IPS DF 4.7 (cell line): ENCODE results near the gene IGSF3.
"Not testable (repeated sequence)": the region's sequence is repeated elsewhere in the genome, so short reads cannot be mapped to it uniquely, and the experiment has no call there.

Source experiments
- DNase-seq: peaks from one replicate; pipeline ENCODE4 v3.0.0-alpha.2; 2013; ENCODE audit warnings: low spot score; ENCODE audit errors: extremely low read depth

Gene IGSF3

GRCh38 chr1:116580446-116581322 is 86.8 kb downstream of the IGSF3 start:
- no peak for DNase-seq

GRCh38 chr1:116579259-116579875 is 88.2 kb downstream of the IGSF3 start:
- no peak for DNase-seq

- DNase-seq: no peak
These were observed 89.0 kb downstream of the IGSF3 start for GRCh38 chr1:116578581-116578980.

GRCh38 chr1:116577759-116578314 is 89.7 kb downstream of the IGSF3 start:
- DNase-seq: no peak

GRCh38 chr1:116574581-116575291 is 92.8 kb downstream of the IGSF3 start:
- no peak for DNase-seq

- DNase-seq: no peak
These were observed 94.0 kb downstream of the IGSF3 start for GRCh38 chr1:116573431-116574095.

GRCh38 chr1:116572771-116573430 is 94.6 kb downstream of the IGSF3 start:
- no peak for DNase-seq

- no peak for DNase-seq
These were observed 95.4 kb downstream of the IGSF3 start for GRCh38 chr1:116572099-116572498.

- no peak for DNase-seq
These were observed 96.2 kb downstream of the IGSF3 start for GRCh38 chr1:116571215-116571919.

GRCh38 chr1:116570358-116571214 is 96.9 kb downstream of the IGSF3 start, which contains the start of gene CD58:
Gene CD58, minus strand, starts transcription at chr1:116571026. Its CDS starts 54 bp downstream, at chr1:116570972.
- DNase-seq: no peak

- DNase-seq: no peak
These were observed 97.7 kb downstream of the IGSF3 start for GRCh38 chr1:116569776-116570357.

GRCh38 chr1:116569381-116569670 is 98.2 kb downstream of the IGSF3 start:
- no peak for DNase-seq

GRCh38 chr1:116568662-116569380 is 98.7 kb downstream of the IGSF3 start:
- DNase-seq: no peak

GRCh38 chr1:116567790-116568661 is 99.5 kb downstream of the IGSF3 start:
- no peak for DNase-seq

- no peak for DNase-seq
These were observed 102.3 kb downstream of the IGSF3 start for GRCh38 chr1:116565222-116565621.

GRCh38 chr1:116564426-116564825 is 103.1 kb downstream of the IGSF3 start:
- DNase-seq: no peak

GRCh38 chr1:116562465-116562864 is 105.1 kb downstream of the IGSF3 start:
- DNase-seq: not testable (repeated sequence)
